ENCODE measurements around the gene TMEM62.

The TMEM62 gene

DNA sequence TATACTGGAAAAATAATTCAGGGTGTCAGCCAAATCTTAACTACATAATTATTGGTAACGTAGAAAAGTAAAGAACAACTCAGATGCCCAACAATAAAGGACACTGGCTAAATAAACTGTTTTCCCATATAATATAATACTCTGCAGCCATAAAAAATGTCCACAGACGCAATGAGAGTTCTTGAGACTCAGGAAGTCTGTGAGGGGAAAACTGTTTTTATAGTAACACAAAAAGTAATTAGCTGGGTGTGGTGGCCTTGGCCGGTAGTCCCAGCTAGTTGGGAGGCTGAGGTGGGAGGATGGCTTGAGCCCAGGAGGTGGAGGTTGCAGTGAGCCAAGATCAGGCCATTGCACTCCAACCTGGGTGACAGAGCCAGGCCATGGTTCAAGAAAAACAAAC lies 22.0 kb upstream of the TMEM62 start:
- Histone ChIP-seq H3K36me3 (ENCODE audit: control insufficient read depth, low read length) (peaks cover under 1% of the 10 kb centered on the region; the same call in 1 of the 2 replicates), H3K79me2 (ENCODE audit: control insufficient read depth, low read length) (peaks cover 2% of the 10 kb centered on the region), H3K4me1 (ENCODE audit: control insufficient read depth, low read length) (peaks cover 6% of the 10 kb centered on the region; the same call in 1 of the 2 replicates), H3K4me3 (ENCODE audit: low read length) (no peak overlapping the region), H3K27ac (ENCODE audit: low read depth, low read length) (no peak overlapping the region), H3K4me2 (ENCODE audit: low read length) (no peak overlapping the region), H4K20me1 (ENCODE audit: control insufficient read depth, insufficient read depth, low read depth, low read length) (no peaks in the 10 kb centered on the region), H3F3A (ENCODE audit: control insufficient read depth, insufficient read depth) (no peaks in the 10 kb centered on the region), H3K9me2 (replicated peaks; ENCODE audit: control insufficient read depth, low read length) (no peaks in the 10 kb centered on the region), H3K9me3 (ENCODE audit: control insufficient read depth, insufficient read depth, low read length) (no peaks in the 10 kb centered on the region), H3K27me3 (ENCODE audit: control insufficient read depth, low read length) (no peaks in the 10 kb centered on the region)
- no peak for TF ChIP-seq EZH2phosphoT487 (IDR thresholded peaks at IDR 0.05; ENCODE audit: borderline replicate concordance, low read length)
- TF ChIP-seq, protein P1, sequence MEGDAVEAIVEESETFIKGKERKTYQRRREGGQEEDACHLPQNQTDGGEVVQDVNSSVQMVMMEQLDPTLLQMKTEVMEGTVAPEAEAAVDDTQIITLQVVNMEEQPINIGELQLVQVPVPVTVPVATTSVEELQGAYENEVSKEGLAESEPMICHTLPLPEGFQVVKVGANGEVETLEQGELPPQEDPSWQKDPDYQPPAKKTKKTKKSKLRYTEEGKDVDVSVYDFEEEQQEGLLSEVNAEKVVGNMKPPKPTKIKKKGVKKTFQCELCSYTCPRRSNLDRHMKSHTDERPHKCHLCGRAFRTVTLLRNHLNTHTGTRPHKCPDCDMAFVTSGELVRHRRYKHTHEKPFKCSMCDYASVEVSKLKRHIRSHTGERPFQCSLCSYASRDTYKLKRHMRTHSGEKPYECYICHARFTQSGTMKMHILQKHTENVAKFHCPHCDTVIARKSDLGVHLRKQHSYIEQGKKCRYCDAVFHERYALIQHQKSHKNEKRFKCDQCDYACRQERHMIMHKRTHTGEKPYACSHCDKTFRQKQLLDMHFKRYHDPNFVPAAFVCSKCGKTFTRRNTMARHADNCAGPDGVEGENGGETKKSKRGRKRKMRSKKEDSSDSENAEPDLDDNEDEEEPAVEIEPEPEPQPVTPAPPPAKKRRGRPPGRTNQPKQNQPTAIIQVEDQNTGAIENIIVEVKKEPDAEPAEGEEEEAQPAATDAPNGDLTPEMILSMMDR (IDR thresholded peaks at IDR 0.05; ENCODE audit: low read depth, low read length, poor library complexity, severe bottlenecking): no peak

DNA sequence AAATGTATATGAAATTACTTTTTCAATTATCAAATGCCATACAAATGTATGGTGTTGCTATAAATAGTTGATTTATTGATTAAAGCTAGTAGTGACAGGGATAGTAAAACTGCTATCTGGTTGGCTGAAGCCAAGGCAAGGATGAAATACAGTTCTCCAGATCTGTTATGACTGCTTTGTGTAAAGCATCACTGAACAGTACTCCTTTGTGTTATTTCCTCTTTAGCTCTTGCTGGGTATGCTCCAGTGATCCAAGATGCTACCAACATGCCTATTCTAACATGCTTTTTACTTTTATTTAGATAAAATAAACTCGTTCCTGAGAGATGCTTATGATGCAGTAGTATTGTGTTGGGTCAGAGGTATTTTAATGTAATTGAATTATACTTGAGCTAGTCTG lies 15.1 kb upstream of the TMEM62 start:
- Histone ChIP-seq H3K4me3 (ENCODE audit: low read length) (no peak overlapping the region), H3K27me3 (ENCODE audit: control insufficient read depth, low read length) (peaks cover 13% of the 10 kb centered on the region), H3K9me2 (replicated peaks; ENCODE audit: control insufficient read depth, low read length) (no peaks in the 10 kb centered on the region), H3K4me1 (ENCODE audit: control insufficient read depth, low read length) (peaks cover 21% of the 10 kb centered on the region), H3F3A (ENCODE audit: control insufficient read depth, insufficient read depth) (peaks cover 7% of the 10 kb centered on the region), H3K27ac (ENCODE audit: low read depth, low read length) (no peak overlapping the region), H3K9me3 (ENCODE audit: control insufficient read depth, insufficient read depth, low read length) (no peaks in the 10 kb centered on the region), H3K36me3 (ENCODE audit: control insufficient read depth, low read length) (no peaks in the 10 kb centered on the region), H4K20me1 (ENCODE audit: control insufficient read depth, insufficient read depth, low read depth, low read length) (no peaks in the 10 kb centered on the region), H3K79me2 (ENCODE audit: control insufficient read depth, low read length) (no peaks in the 10 kb centered on the region), H3K4me2 (ENCODE audit: low read length) (no peak overlapping the region)
- TF ChIP-seq, protein P1 (IDR thresholded peaks at IDR 0.05; ENCODE audit: low read depth, low read length, poor library complexity, severe bottlenecking): no peak
- no peak for TF ChIP-seq EZH2phosphoT487 (IDR thresholded peaks at IDR 0.05; ENCODE audit: borderline replicate concordance, low read length)

DNA sequence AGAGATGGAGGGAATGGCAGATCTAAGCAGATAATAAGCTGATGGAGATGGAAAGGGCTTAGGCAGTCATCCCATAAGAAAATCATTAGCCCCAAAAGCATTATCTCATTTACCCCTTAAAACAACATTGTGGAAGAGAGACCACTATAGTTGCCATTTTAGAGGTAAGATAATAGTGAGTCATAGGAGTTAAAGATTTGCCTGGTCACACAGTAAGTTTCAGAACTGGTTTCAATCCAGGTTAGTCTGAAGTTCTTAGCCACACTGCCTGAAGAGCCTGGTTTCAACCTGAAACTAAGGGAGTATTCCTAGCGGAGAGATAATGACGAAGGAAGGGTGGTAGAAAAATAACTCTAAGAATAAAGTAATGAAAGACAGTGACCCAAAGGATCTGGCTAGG lies 14.6 kb upstream of the TMEM62 start:
- H3K9me3 ChIP-seq (ENCODE audit: control insufficient read depth, insufficient read depth, low read length): no peaks in the 10 kb centered on the region
- H3K4me3 ChIP-seq (ENCODE audit: low read length): no peak overlapping the region
- H3F3A ChIP-seq (ENCODE audit: control insufficient read depth, insufficient read depth): peaks cover 7% of the 10 kb centered on the region
- H3K27me3 ChIP-seq (ENCODE audit: control insufficient read depth, low read length): peaks cover 13% of the 10 kb centered on the region
- no peaks in the 10 kb centered on the region for H3K36me3 ChIP-seq (ENCODE audit: control insufficient read depth, low read length)
- TF ChIP-seq EZH2phosphoT487 (IDR thresholded peaks at IDR 0.05; ENCODE audit: borderline replicate concordance, low read length): no peak
- TF ChIP-seq, protein P1 (IDR thresholded peaks at IDR 0.05; ENCODE audit: low read depth, low read length, poor library complexity, severe bottlenecking): no peak
- no peaks in the 10 kb centered on the region for H3K9me2 ChIP-seq (replicated peaks; ENCODE audit: control insufficient read depth, low read length)
- no peak overlapping the region for H3K4me2 ChIP-seq (ENCODE audit: low read length)
- H3K27ac ChIP-seq (ENCODE audit: low read depth, low read length): no peak overlapping the region
- H3K4me1 ChIP-seq (ENCODE audit: control insufficient read depth, low read length): peaks cover 25% of the 10 kb centered on the region
- no peaks in the 10 kb centered on the region for H3K79me2 ChIP-seq (ENCODE audit: control insufficient read depth, low read length)
- no peaks in the 10 kb centered on the region for H4K20me1 ChIP-seq (ENCODE audit: control insufficient read depth, insufficient read depth, low read depth, low read length)
